GM19239 (cell line): Measurements from ENCODE around the gene STK39.
"Not testable (repeated sequence)": the region's sequence is repeated elsewhere in the genome, so short reads cannot be mapped to it uniquely, and the experiment has no call there.

Experiments
- DNase-seq: peaks from one replicate; pipeline ENCODE4 v3.0.0; 2011; ENCODE audit warnings: low spot score; ENCODE audit not compliant: insufficient read length
- FAIRE-seq: peaks from 2 replicates; lab custom pipeline; 2011; peaks lifted over from hg19 to GRCh38; lab: Jason Lieb, UNC

The STK39 gene

DNA sequence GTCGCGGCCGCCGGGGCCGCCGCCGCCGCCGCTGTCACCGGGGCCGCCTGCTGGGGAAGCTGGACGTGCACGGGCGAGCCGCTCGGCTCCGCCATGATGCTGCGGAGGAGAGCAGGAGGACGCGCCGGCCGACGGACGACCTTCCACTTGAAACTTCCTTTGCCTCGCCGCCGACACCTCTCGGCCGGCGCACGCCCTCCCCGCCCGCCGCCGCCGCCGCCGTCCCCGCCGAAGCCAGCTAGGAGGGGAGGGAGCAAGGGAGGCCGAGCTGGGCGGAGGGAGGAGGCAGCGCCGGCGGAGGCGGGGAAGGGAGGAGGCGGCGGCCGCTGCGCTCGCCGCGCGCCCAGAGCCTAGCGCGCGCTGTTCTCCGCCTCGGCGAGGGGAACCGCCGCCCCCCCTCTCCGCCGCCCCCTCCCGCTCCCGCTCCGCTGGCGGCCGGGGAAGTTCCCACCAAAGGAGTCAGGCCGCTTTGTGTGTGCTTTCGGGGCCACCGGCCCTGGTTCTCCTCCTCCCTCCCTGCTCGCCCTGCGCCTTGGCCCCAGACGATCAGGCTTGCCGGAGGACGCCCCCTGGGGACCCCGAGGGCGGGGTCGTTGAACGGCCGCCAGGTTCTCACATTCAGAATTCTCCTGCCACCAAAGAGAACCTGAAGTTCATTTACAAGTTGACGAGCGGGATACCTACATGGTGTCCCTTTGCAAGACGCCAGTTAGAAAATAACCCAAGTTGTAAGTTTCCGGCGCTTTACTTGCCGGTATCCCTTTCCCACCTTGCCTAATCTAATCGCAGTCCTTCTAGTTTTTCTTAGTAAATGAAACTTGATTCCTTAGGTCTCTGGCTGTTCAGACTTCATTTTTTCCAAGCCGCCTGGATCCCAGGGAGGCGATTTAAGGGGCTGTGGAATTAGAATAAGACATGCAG is at the start of gene STK39:
STK39 (minus strand) TSS at position 255 of the 921 bp plus-strand sequence; CDS start at position 95, 160 bp downstream.
- DNase-seq (peak; percentile 72), FAIRE-seq (no peak)

DNA sequence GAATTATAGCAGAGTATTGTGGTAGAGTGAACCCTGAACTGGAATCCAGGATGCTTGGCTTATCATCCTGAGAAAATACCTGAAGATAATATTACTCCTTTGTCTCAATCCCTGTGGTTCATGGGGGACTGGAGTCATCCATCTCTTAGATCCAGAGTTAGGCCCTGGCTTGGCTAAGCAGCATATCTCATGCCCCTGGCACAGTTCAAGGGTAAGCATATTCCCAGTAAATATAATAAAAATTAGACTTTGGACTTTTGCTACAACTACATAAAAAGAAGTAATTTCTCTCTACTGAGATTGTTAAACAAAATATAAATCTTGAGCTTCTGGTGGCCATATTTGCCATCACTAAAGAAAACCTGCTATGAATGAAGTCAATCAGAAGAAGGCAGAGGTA is 47.7 kb upstream of the STK39 start:
- FAIRE-seq (no peak), DNase-seq (no peak)

DNA sequence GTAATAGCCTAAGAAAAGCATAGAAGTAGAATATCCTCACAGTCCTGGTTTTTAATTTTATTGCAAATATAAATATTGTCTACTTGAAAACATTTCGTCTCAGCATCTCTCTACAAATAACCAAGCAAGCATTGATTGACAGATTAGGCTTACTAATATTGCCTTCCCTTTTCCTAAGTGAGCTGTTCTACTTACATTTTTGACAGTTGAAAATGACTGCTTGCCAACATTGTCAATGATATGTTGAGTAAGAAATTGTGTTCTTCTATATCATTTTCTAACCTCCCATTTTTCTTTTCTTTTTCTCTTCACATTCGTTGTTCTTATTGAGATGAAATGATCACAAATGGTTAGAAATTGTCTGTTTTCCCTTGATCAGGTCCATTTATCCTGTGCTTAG is 47.0 kb upstream of the STK39 start:
- FAIRE-seq: no peak

DNA sequence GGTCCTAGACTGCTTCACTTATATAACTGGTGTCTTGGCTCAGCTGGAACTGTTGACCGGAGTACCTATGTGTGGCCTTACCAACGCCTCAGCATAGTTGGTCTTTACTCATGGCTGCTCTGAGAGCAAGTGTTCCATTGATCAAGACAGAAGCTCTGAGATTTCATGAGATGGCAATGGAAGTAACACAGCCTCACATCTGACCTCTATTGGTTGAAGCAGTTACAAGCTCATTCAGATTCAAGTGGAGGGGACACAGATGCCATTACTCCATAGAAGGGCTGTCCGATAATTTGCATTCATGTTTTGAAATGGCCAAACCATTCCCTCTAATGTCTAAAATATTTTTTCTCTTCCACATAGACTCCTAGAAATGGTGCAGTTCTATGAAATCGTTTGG is 46.4 kb upstream of the STK39 start:
- FAIRE-seq: no peak
- DNase-seq: no peak

More for the DNA sequence above, 47.0 kb upstream of the STK39 start:
- DNase-seq: no peak

DNA sequence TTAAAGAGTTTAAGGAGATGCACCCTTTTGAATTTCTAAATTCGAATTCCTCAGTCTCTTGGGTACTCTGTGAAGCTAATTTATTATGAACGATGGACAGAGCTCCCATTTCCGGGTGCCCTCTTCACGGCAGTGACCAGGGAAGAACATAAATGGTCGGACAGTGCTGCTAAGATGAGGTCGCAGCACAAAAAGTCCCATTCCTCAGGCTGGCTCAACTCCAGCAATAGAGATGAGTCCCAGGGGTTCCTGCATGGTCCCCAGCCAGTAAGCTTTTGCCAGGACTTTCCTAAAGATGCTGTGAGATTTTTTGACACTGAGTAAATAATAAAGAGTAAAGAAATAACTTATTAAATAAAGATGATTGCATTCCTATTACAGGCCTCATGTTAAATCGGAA is 43.0 kb upstream of the STK39 start:
- no peak for FAIRE-seq
- no peak for DNase-seq

DNA sequence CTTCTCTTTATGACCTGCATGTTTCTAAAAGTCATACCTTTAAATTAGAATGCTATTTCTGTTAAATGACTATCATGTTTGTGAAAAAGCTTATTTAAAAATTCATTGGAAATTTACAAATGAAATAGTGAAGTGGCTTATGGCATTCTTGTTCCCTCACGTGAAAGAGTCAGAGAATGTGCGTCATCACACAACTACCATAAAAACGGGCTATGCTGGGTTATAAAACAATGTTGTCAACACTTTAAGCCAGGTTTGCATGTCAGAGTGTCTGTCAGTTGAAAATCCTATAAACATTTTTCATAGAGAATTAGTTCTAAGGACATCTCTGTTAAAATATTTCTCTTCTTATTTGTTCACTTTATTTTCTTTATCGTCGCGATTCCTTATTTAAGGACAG is 42.5 kb upstream of the STK39 start:
- no peak for FAIRE-seq

DNA sequence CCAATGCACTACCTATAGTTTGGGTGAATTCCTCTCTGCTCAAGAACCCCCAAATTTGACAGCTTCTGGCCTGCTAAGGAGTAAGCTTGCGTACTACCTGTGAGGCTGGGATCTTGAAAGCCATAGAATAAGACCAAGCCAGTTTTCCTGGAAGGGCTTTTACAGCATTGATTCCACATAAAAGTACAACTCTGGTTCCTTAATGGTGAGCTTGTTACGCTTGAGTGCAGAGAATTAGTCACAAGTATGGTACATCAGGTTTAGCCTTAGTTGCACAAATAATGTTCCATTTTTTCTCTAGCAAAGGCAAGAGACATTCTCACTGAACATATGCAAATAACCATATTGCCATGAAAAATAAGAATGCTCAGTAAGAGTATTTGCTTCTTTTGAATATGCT is 39.1 kb upstream of the STK39 start:
- no peak for FAIRE-seq
- DNase-seq: no peak

More for the DNA sequence above, 42.5 kb upstream of the STK39 start:
- DNase-seq: no peak

DNA sequence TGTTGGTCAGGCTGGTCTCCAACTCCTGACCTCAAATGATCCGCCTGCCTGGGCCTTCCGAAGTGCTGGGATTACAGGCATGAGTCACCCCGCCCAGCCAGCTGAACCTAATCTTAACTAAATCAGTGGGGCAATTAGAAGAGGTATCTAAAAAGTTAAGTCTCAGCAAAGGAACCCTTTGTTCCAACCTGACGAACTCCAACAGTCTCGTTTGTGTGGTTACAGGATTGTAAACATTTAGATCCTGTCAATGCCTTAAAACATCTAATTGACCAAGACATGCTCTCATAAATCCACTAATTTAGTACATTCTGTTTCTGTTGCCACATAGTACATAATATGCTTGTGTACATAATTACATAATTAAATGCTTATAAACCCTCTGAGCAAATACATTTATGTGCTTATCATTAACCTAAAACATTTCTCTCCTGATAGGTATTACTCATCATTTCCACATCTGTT is 31.1 kb upstream of the STK39 start:
- FAIRE-seq (no peak), DNase-seq (no peak)

DNA sequence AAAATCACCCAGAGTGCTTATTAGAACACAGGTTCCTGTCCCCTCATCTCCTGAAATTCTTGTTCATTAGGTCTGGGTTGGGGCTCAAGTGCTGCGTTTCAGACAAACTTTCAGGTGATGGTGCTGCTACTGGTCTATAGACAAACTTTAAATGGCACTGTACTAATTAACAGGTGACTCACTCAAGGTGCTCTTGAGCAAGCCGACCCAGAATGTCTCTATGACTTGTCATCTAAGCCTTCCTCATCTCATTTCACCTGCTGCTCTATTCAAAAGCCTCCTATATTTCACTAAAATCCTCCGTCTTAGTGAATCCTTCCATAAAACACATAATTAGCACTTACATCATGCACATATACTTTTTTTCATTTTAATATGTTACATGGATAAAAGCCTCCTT is 29.9 kb upstream of the STK39 start:
- FAIRE-seq (no peak), DNase-seq (no peak)

DNA sequence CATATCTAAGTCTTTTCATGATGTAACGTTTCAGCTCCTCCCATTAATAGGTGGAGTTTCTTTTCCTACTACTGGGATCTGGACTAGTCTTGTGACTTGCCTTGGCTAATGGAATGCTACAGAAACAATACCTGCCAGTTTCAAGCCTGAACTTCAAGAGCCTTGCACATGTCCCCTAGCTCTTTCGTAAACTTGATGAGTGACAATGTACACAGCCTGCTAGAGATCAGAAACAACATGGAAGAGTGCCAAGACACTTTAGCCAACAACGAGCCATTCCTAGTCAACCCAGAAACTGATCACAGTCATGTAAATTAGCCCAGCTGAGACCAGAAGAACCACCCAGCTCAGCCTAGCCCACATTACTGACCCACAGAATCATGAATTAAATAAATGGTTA is 24.8 kb upstream of the STK39 start:
- no peak for FAIRE-seq

DNA sequence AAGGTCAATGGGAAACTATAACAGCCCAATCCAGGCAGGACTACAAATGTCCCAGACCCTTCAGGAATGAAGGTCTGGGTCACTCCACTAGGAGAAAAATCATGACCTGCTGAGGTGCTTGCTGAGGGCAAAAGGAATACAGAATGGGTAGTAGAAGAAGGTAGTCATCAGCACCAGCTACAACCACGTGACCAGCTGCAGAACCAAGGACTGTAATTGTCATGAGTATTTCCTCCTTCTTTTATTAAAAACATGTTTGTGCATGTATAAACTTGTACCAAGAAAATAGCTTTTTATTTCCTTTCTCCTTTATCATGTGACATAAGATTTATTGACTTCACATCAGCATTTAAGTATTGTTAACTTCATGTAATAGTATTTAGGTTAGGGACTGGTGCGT is 15.5 kb upstream of the STK39 start:
- FAIRE-seq, DNase-seq: not testable (repeated sequence)

More for the DNA sequence above, 24.8 kb upstream of the STK39 start:
- no peak for DNase-seq

DNA sequence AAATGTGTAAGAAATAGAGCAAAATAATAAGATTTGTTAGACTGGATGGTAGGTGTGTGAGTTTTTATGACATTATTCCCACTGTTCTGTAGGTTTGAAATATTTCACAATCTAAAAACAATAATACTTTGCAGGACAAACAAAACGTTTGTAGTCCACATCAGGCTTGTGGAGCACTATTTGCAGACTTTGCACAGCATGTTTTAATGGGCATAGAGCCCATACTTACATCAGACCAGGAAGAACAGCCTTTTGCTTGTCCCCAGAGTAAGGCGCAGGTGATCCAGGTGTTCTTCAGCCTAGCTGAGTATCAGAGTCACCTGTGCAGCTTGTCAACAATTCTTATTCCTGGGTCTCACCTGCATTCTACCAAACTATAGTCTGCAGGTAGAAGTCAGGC is 9.1 kb upstream of the STK39 start:
- FAIRE-seq: no peak
- no peak for DNase-seq

DNA sequence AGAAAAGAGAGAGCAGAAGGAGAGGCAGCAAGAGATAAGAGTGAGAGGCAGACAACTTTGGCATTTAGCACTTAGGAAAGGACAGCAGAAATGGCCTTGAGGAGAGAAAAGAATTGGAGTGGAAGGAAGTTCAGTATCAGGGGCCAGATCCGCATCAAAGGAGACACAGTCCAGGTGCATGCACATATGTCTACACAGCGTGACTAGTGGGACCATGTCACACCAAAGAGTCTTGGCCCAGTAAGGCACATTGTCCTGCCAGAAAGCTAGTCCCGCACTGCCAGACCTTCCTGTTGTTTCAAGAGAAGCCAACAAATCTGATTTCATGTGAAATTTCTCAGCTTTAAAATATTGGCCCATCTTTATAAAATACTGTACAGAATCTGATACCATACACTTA is 8.5 kb upstream of the STK39 start:
- no peak for FAIRE-seq
- no peak for DNase-seq

DNA sequence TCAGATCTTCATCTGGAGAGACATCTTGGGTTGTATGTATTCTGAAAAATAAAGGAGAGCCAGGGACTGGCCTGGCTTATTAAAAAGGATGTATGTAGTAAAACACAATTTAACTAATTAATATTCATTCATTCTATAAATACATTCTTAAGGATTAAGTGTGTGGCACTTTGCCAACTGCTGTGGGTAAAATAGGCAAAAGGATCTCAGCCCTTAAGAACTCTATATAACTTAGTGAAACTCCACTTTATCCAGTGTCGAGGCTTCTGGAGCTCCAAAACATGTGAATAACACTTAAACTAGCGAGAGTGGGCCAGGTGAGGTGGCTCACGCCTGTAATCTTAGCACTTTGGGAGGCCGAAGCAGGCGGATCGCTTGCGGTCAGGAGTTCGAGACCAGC is 7.7 kb upstream of the STK39 start:
- DNase-seq (no peak), FAIRE-seq (no peak)

DNA sequence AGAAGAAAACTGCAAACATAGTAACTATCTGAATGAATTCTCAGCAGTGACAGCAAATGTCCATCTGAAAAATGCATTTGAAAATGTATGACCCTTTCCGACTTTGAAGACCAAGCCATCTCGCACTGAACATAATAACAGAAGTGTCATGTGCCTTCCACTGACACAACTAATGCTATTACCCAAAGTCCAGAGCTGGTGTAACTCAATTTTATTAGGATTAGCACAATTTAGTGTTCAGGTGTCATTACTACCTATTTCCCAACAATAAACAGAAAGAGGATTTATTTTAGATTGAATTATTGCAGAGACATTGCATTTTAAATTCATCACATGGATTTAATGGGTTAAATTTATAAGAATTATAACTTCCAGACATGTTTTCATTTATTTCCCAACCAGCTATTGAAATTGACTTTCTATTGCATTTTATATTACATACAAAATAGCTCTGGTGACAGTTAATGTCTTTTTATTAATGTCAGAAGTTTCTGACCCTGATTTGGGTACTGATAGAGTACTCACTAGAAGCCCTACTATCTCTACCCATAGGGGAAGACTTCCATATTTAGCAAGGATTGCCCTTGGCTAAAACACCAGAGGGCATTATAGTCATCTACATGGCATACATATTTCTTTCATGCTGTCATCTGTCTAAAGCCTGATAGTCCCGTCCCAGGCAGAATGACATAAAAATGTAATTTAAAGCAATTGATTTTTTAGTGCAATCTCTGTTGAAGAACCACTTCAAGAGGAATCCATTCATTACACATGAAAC is 7.0 kb upstream of the STK39 start:
- no peak for DNase-seq
- FAIRE-seq: no peak

DNA sequence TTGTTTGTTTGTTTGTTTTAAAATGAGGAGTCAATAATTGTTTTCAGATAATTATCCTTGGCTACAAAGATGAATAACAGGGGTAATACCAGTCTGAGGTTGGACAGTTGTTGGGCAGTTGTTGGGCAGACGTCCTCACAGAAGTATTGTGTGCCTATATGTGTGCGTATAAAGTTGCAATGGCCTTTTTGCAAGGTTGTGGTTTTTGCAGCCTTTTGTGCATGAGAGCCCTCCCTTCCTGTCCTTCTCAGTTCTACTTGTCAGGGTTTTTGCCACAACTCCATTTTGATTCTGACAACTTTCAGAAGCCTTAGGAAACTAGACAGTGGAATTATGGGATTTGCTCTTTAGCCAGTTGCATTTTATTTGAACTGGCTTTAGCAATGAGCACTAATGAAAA is 6.0 kb upstream of the STK39 start:
- DNase-seq (no peak), FAIRE-seq (no peak)

DNA sequence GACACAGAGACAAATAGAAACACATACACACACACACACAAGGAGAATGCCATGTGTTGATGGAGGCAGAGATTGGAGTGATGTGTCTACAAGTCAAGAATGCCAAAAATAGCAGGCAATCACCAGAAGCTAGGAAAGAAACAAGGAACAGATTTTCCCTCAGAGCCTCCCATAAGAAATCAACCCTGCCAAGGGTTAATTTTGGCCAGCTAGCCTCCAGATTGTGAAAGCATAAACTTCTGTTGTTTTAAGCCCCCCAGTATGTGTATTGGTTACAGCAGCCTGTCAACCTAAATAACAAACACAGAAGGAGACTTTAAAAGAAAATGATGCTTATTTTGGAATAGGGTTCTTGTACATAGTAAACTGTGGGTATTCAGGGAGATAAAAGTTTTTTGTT is 5.6 kb upstream of the STK39 start:
- no peak for FAIRE-seq

DNA sequence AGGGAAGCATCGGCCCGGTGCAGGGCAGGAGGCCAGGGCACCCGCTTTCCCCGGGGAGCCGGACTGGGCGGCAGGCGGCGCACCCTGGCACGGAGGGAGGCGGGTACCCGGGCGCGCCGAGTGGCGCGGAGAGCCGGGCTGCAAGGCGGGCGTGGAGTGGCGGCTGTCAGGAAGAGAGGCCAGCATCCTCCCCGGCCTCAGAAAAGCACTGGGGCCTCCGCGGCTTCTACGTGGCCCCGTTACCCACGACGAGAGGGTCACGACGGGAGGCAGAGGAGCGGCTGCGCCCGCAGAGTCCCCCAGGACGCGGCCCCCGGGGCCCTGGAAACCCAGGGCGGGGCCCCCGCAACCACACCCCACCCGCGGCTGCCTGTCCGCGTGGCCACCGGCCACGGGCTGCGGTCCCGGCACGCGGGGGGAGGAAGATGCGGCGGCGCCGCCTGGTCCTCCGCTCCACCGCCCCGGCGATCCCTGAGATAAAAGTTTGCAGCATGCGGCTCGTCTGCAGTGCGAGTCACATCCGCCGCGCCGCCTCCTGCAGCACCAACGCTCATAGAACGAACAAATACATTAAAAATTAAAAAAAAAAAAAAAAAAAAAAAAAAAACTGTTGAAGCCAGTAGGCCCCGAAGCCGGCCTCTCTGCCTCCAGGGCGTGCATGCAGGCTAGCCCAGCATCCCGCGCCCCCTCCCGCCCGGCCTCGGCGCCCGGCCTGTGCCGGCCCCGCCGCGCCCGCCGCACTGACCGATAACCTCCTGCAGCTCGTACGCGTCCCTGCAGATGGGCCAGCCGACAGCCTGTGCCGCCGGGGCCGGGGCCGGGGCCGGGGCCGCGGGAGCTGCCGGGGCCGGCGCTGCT is 683 bp downstream of the STK39 start:
- DNase-seq (peak; percentile 14), FAIRE-seq (no peak)

More for the DNA sequence above, 5.6 kb upstream of the STK39 start:
- no peak for DNase-seq

DNA sequence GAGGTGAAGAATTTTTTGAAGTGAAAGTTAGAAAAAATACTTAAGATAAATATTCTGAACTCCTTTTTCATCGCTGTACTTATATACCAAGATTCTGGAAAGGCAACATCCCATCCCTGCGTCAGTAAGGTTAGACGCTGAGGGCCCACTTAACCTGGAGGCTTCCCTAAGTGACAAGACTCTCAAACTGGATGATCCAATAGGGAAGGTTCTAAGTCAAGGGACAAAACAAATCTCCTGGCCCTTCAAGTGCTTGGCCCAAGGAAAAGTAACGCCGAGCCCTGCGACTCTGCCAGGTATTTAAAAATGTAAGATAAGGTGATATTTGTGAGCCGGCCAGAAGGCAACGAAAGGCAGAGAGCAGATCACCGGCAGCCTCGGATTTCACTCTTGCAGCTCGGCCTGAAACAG is 1.3 kb downstream of the STK39 start:
- FAIRE-seq (no peak), DNase-seq (no peak)
